ENCODE data around the gene ADGRG4.

Gene ADGRG4

GRCh38 chrX:136453771-136454170, 153.0 kb downstream of the ADGRG4 start:
- no peak for TF ChIP-seq CTCF (IDR thresholded peaks at IDR 0.05; ENCODE audit: low read depth, low read length)
- no peaks in the 10 kb centered on the region for H3K9me3 ChIP-seq (ENCODE audit: severe bottlenecking)
- H3K27ac ChIP-seq: no peak overlapping the region
- H3K27me3 ChIP-seq (ENCODE audit: insufficient read depth, low read depth, severe bottlenecking): peaks cover 27% of the 10 kb centered on the region
- no peak for DNase-seq
- H3K36me3 ChIP-seq: no peaks in the 10 kb centered on the region
- H3K4me3 ChIP-seq (ENCODE audit: low read depth, low read length): no peak overlapping the region

GRCh38 chrX:136456133-136456532, 155.4 kb downstream of the ADGRG4 start:
- Histone ChIP-seq H3K27ac (no peak overlapping the region), H3K9me3 (ENCODE audit: severe bottlenecking) (no peaks in the 10 kb centered on the region), H3K27me3 (ENCODE audit: insufficient read depth, low read depth, severe bottlenecking) (peaks cover 31% of the 10 kb centered on the region), H3K36me3 (no peaks in the 10 kb centered on the region), H3K4me3 (ENCODE audit: low read depth, low read length) (no peak overlapping the region)
- DNase-seq: no peak
- no peak for TF ChIP-seq CTCF (IDR thresholded peaks at IDR 0.05; ENCODE audit: low read depth, low read length)

GRCh38 chrX:136457303-136457917, 156.6 kb downstream of the ADGRG4 start:
- TF ChIP-seq CTCF (IDR thresholded peaks at IDR 0.05; ENCODE audit: low read depth, low read length): no peak
- no peak for DNase-seq
- peaks cover 34% of the 10 kb centered on the region for H3K27me3 ChIP-seq (ENCODE audit: insufficient read depth, low read depth, severe bottlenecking)

GRCh38 chrX:136464589-136464988, 163.8 kb downstream of the ADGRG4 start:
- no peak for TF ChIP-seq CTCF (IDR thresholded peaks at IDR 0.05; ENCODE audit: low read depth, low read length)
- no peaks in the 10 kb centered on the region for H3K9me3 ChIP-seq (ENCODE audit: severe bottlenecking)
- no peak overlapping the region for H3K4me3 ChIP-seq (ENCODE audit: low read depth, low read length)
- H3K27me3 ChIP-seq (ENCODE audit: insufficient read depth, low read depth, severe bottlenecking): peaks cover 46% of the 10 kb centered on the region
- no peak for DNase-seq
- no peaks in the 10 kb centered on the region for H3K36me3 ChIP-seq
- H3K27ac ChIP-seq: no peak overlapping the region

More at GRCh38 chrX:136457303-136457917, 156.6 kb downstream of the ADGRG4 start:
- no peak overlapping the region for H3K4me3 ChIP-seq (ENCODE audit: low read depth, low read length)
- H3K9me3 ChIP-seq (ENCODE audit: severe bottlenecking): no peaks in the 10 kb centered on the region
- no peak overlapping the region for H3K27ac ChIP-seq
- H3K36me3 ChIP-seq: no peaks in the 10 kb centered on the region

Data from WERI-Rb-1 (cell line).